SK-N-MC (cell line): ENCODE data around the gene NKAIN2.

Experiments
- EZH2 ChIP-seq: fragments of 200-600 bp; sonication (generic); IDR thresholded peaks from one replicate; pipeline ENCODE4 v1.6.1; 2017; ENCODE audit warnings: antibody characterized with exemption
- FOXP2 ChIP-seq: optimal IDR thresholded peaks from 2 replicates; pipeline ENCODE3; 2011; ENCODE audit warnings: mild to moderate bottlenecking, moderate library complexity; ENCODE audit not compliant: insufficient read depth; ENCODE audit errors: extremely low read length, control extremely low read depth
- POLR2AphosphoS5 ChIP-seq: IDR thresholded peaks from 2 replicates; pipeline ENCODE4 v1.6.1; 2012; ENCODE audit warnings: mild to moderate bottlenecking, low read depth, low read length, borderline replicate concordance

DNA sequence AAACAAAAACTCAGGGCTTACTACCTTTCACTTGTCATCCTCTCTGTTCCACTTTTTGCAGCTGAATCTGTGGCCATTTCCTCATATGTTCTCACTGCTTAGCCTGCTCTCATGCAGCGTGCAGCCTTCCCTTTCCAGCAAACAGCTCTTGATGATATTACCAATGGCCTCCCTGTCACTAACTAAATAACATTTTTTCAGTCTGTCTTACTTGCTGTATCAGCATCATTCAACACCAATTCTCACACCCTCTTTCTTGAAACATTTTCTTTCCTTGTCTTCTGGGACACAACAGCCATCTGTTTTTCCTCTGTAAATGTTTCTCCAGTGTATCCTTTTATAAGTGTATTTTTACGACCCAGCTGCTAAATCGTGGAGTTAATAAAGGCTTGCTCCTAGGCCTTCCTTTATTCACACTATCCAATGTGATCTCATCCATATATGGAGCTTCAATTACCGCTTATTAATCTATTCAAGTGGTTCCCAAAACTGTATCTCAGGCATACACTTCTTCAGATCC lies 634.9 kb downstream of the NKAIN2 start:
- TF ChIP-seq POLR2AphosphoS5 (no peak), EZH2 (no peak), FOXP2 (no peak)
